ENCODE measurements around the gene GPBP1L1.
"Not testable (repeated sequence)": the region's sequence is repeated elsewhere in the genome, so short reads cannot be mapped to it uniquely, and the experiment has no call there.

GPBP1L1 gene

GRCh38 chr1:45677751-45678245, 8.5 kb downstream of the GPBP1L1 start:
- H3K27me3 ChIP-seq (ENCODE audit: control insufficient read depth, insufficient read depth, low read length), result no peaks in the 10 kb centered on the region
- no peak overlapping the region for H3K4me3 ChIP-seq (ENCODE audit: low read length)
- peaks cover 38% of the 10 kb centered on the region for H3K4me1 ChIP-seq (ENCODE audit: control insufficient read depth, insufficient read depth, low read length)
- H3K9ac ChIP-seq (ENCODE audit: low read depth, low read length), result no peak overlapping the region
- peaks cover 4% of the 10 kb centered on the region for H3K36me3 ChIP-seq (ENCODE audit: insufficient read depth, low read length)
- H3K9me3 ChIP-seq (replicated peaks; ENCODE audit: low read length), result no peaks in the 10 kb centered on the region
- H3K4me2 ChIP-seq (ENCODE audit: low read length), result no peak overlapping the region

GRCh38 chr1:45676553-45676952, 9.8 kb downstream of the GPBP1L1 start:
- not testable (repeated sequence) for H3K36me3 ChIP-seq (ENCODE audit: insufficient read depth, low read length); H3K9ac ChIP-seq (ENCODE audit: low read depth, low read length); H3K4me3 ChIP-seq (ENCODE audit: low read length); H3K4me2 ChIP-seq (ENCODE audit: low read length); H3K27me3 ChIP-seq (ENCODE audit: control insufficient read depth, insufficient read depth, low read length); H3K9me3 ChIP-seq (replicated peaks; ENCODE audit: low read length)
- peaks cover 36% of the 10 kb centered on the region for H3K4me1 ChIP-seq (ENCODE audit: control insufficient read depth, insufficient read depth, low read length)

- Histone ChIP-seq H3K27me3 (ENCODE audit: control insufficient read depth, insufficient read depth, low read length) (no peaks in the 10 kb centered on the region), H3K4me2 (ENCODE audit: low read length) (no peak overlapping the region), H3K4me1 (ENCODE audit: control insufficient read depth, insufficient read depth, low read length) (peaks cover 34% of the 10 kb centered on the region), H3K9ac (ENCODE audit: low read depth, low read length) (no peak overlapping the region), H3K36me3 (ENCODE audit: insufficient read depth, low read length) (peaks cover 4% of the 10 kb centered on the region), H3K4me3 (ENCODE audit: low read length) (no peak overlapping the region), H3K9me3 (replicated peaks; ENCODE audit: low read length) (no peaks in the 10 kb centered on the region)
Observed at GRCh38 chr1:45674478-45674877, 11.9 kb downstream of the GPBP1L1 start.

GRCh38 chr1:45673956-45674355, 12.4 kb downstream of the GPBP1L1 start:
- Histone ChIP-seq H3K9ac (ENCODE audit: low read depth, low read length) (no peak overlapping the region), H3K27me3 (ENCODE audit: control insufficient read depth, insufficient read depth, low read length) (no peaks in the 10 kb centered on the region), H3K36me3 (ENCODE audit: insufficient read depth, low read length) (peaks cover 4% of the 10 kb centered on the region), H3K9me3 (replicated peaks; ENCODE audit: low read length) (no peaks in the 10 kb centered on the region), H3K4me3 (ENCODE audit: low read length) (no peak overlapping the region), H3K4me1 (ENCODE audit: control insufficient read depth, insufficient read depth, low read length) (peaks cover 34% of the 10 kb centered on the region), H3K4me2 (ENCODE audit: low read length) (no peak overlapping the region)

GRCh38 chr1:45669859-45670655, 16.3 kb downstream of the GPBP1L1 start:
- H3K9ac ChIP-seq (ENCODE audit: low read depth, low read length), result no peak overlapping the region
- peaks cover 20% of the 10 kb centered on the region for H3K4me1 ChIP-seq (ENCODE audit: control insufficient read depth, insufficient read depth, low read length)
- no peaks in the 10 kb centered on the region for H3K27me3 ChIP-seq (ENCODE audit: control insufficient read depth, insufficient read depth, low read length)
- H3K9me3 ChIP-seq (replicated peaks; ENCODE audit: low read length), result no peaks in the 10 kb centered on the region
- H3K4me3 ChIP-seq (ENCODE audit: low read length), result no peak overlapping the region
- no peaks in the 10 kb centered on the region for H3K36me3 ChIP-seq (ENCODE audit: insufficient read depth, low read length)
- peak overlapping the region; percentile 43 for H3K4me2 ChIP-seq (ENCODE audit: low read length)

- peaks cover 20% of the 10 kb centered on the region for H3K4me1 ChIP-seq (ENCODE audit: control insufficient read depth, insufficient read depth, low read length)
- no peak overlapping the region for H3K4me3 ChIP-seq (ENCODE audit: low read length)
- no peaks in the 10 kb centered on the region for H3K36me3 ChIP-seq (ENCODE audit: insufficient read depth, low read length)
- no peaks in the 10 kb centered on the region for H3K9me3 ChIP-seq (replicated peaks; ENCODE audit: low read length)
- H3K4me2 ChIP-seq (ENCODE audit: low read length), result peak overlapping the region; percentile 43
- H3K27me3 ChIP-seq (ENCODE audit: control insufficient read depth, insufficient read depth, low read length), result no peaks in the 10 kb centered on the region
- H3K9ac ChIP-seq (ENCODE audit: low read depth, low read length), result no peak overlapping the region
Observed at GRCh38 chr1:45669379-45669778, 17.0 kb downstream of the GPBP1L1 start.

- Histone ChIP-seq H3K4me1 (ENCODE audit: control insufficient read depth, insufficient read depth, low read length) (peaks cover 20% of the 10 kb centered on the region), H3K4me3 (ENCODE audit: low read length) (no peak overlapping the region)
Observed at GRCh38 chr1:45668526-45668925, 17.8 kb downstream of the GPBP1L1 start.

GRCh38 chr1:45667321-45668111, 18.8 kb downstream of the GPBP1L1 start:
- Histone ChIP-seq H3K4me1 (ENCODE audit: control insufficient read depth, insufficient read depth, low read length) (peaks cover 20% of the 10 kb centered on the region), H3K4me2 (ENCODE audit: low read length) (no peak overlapping the region), H3K27me3 (ENCODE audit: control insufficient read depth, insufficient read depth, low read length) (no peaks in the 10 kb centered on the region), H3K36me3 (ENCODE audit: insufficient read depth, low read length) (peaks cover 1% of the 10 kb centered on the region), H3K9me3 (replicated peaks; ENCODE audit: low read length) (no peaks in the 10 kb centered on the region), H3K9ac (ENCODE audit: low read depth, low read length) (no peak overlapping the region), H3K4me3 (ENCODE audit: low read length) (no peak overlapping the region)

More at GRCh38 chr1:45668526-45668925, 17.8 kb downstream of the GPBP1L1 start:
- Histone ChIP-seq H3K9ac (ENCODE audit: low read depth, low read length) (no peak overlapping the region), H3K9me3 (replicated peaks; ENCODE audit: low read length) (no peaks in the 10 kb centered on the region), H3K36me3 (ENCODE audit: insufficient read depth, low read length) (no peaks in the 10 kb centered on the region), H3K4me2 (ENCODE audit: low read length) (no peak overlapping the region), H3K27me3 (ENCODE audit: control insufficient read depth, insufficient read depth, low read length) (no peaks in the 10 kb centered on the region)

- Histone ChIP-seq H3K4me2 (ENCODE audit: low read length) (no peak overlapping the region), H3K4me1 (ENCODE audit: control insufficient read depth, insufficient read depth, low read length) (peaks cover 20% of the 10 kb centered on the region), H3K9me3 (replicated peaks; ENCODE audit: low read length) (no peaks in the 10 kb centered on the region), H3K27me3 (ENCODE audit: control insufficient read depth, insufficient read depth, low read length) (no peaks in the 10 kb centered on the region), H3K9ac (ENCODE audit: low read depth, low read length) (no peak overlapping the region), H3K4me3 (ENCODE audit: low read length) (no peak overlapping the region), H3K36me3 (ENCODE audit: insufficient read depth, low read length) (peaks cover 4% of the 10 kb centered on the region)
Observed at GRCh38 chr1:45666836-45667235, 19.5 kb downstream of the GPBP1L1 start.

- H3K27me3 ChIP-seq (ENCODE audit: control insufficient read depth, insufficient read depth, low read length), result no peaks in the 10 kb centered on the region
- no peaks in the 10 kb centered on the region for H3K9me3 ChIP-seq (replicated peaks; ENCODE audit: low read length)
- H3K4me2 ChIP-seq (ENCODE audit: low read length), result no peak overlapping the region
- peaks cover 54% of the 10 kb centered on the region for H3K36me3 ChIP-seq (ENCODE audit: insufficient read depth, low read length)
- H3K4me1 ChIP-seq (ENCODE audit: control insufficient read depth, insufficient read depth, low read length), result peaks cover under 1% of the 10 kb centered on the region
- no peak overlapping the region for H3K9ac ChIP-seq (ENCODE audit: low read depth, low read length)
- H3K4me3 ChIP-seq (ENCODE audit: low read length), result no peak overlapping the region
Observed at GRCh38 chr1:45660336-45660735, 26.0 kb downstream of the GPBP1L1 start.

- Histone ChIP-seq H3K4me3 (ENCODE audit: low read length) (no peak overlapping the region), H3K36me3 (ENCODE audit: insufficient read depth, low read length) (peaks cover 65% of the 10 kb centered on the region)
Observed at GRCh38 chr1:45659222-45659621, 27.1 kb downstream of the GPBP1L1 start.

More at GRCh38 chr1:45659222-45659621, 27.1 kb downstream of the GPBP1L1 start:
- Histone ChIP-seq H3K9me3 (replicated peaks; ENCODE audit: low read length) (no peaks in the 10 kb centered on the region), H3K9ac (ENCODE audit: low read depth, low read length) (no peak overlapping the region), H3K4me2 (ENCODE audit: low read length) (no peak overlapping the region), H3K27me3 (ENCODE audit: control insufficient read depth, insufficient read depth, low read length) (no peaks in the 10 kb centered on the region), H3K4me1 (ENCODE audit: control insufficient read depth, insufficient read depth, low read length) (peaks cover 10% of the 10 kb centered on the region)

Data from skeletal muscle satellite cell (primary cell).